Bronchial epithelial cell (primary cell): ENCODE data around the gene TRABD. TPM values are rescaled to one million over a fixed set of nuclear protein-coding genes. Genes with fewer than 3 reads are reported as not detected.

Experiments used
- DNase-seq: peaks from one replicate; pipeline ENCODE4 v3.0.0-alpha.2; 2010; ENCODE audit warnings: low read depth
- FAIRE-seq: peaks from 2 replicates; lab custom pipeline; 2011; peaks lifted over from hg19 to GRCh38; lab: Jason Lieb, UNC
- H3K27me3 ChIP-seq: 2 replicates; pipeline ENCODE4 v1.5.1; 2011; ENCODE audit warnings: low read length; ENCODE audit not compliant: control insufficient read depth, insufficient read depth
- H3K36me3 ChIP-seq: 2 replicates; pipeline ENCODE4 v1.5.1; 2011; ENCODE audit warnings: low read length; ENCODE audit not compliant: control insufficient read depth, insufficient read depth
- H3K4me3 ChIP-seq: 2 replicates; pipeline ENCODE4 v1.5.1; 2011; ENCODE audit warnings: mild to moderate bottlenecking, low read depth, low read length, control low read depth
- CTCF ChIP-seq: IDR thresholded peaks from 2 replicates; pipeline ENCODE4 v1.5.1; 2011; ENCODE audit warnings: mild to moderate bottlenecking, moderate library complexity, low read length, control low read depth, inconsistent platforms; ENCODE audit not compliant: insufficient read depth, severe bottlenecking
- total RNA-seq: library from RNA; depleted of rRNA; stranded (reverse); fragments of >200 nt; gene quantifications from 2 replicates; pipeline ENCODE4 v1.2.1, GENCODE V29; 2014

Gene TRABD
- total RNA-seq, 1 donor from 2014 or later: 43.7 TPM

GRCh38 chr22:50169181-50169759 lies 16.4 kb upstream of the TRABD start:
- peak overlapping the region; percentile 32 for H3K4me3 ChIP-seq
- no peaks in the 10 kb centered on the region for H3K36me3 ChIP-seq
- no peak for FAIRE-seq

GRCh38 chr22:50169774-50170341 lies 15.9 kb upstream of the TRABD start:
- DNase-seq (no peak), FAIRE-seq (no peak)
- peak overlapping the region; percentile 32 for H3K4me3 ChIP-seq
- H3K27me3 ChIP-seq: peaks cover 3% of the 10 kb centered on the region
- no peaks in the 10 kb centered on the region for H3K36me3 ChIP-seq
- no peak for TF ChIP-seq CTCF

More at GRCh38 chr22:50169181-50169759, 16.4 kb upstream of the TRABD start:
- DNase-seq: no peak
- peaks cover 3% of the 10 kb centered on the region for H3K27me3 ChIP-seq
- TF ChIP-seq CTCF: no peak

- peak within 1 kb of the TSS; percentile 32 for H3K4me3 ChIP-seq
- H3K36me3 ChIP-seq: no peaks in the 10 kb centered on the region
- TF ChIP-seq CTCF: no peak
- FAIRE-seq (no peak), DNase-seq (no peak)
- peaks cover 3% of the 10 kb centered on the region for H3K27me3 ChIP-seq
Observed at GRCh38 chr22:50170453-50171318, 15.0 kb upstream of the TRABD start, which contains the start of gene PANX2. TSS of gene PANX2 (plus strand) at chr22:50170731. CDS start at chr22:50170731, 0 bp downstream.

- no peaks in the 10 kb centered on the region for H3K36me3 ChIP-seq
- H3K4me3 ChIP-seq: peak overlapping the region; percentile 32
- FAIRE-seq (no peak), DNase-seq (no peak)
- peaks cover 3% of the 10 kb centered on the region for H3K27me3 ChIP-seq
- TF ChIP-seq CTCF: no peak
Observed at GRCh38 chr22:50171319-50171964, 14.3 kb upstream of the TRABD start.

GRCh38 chr22:50171965-50172421 lies 13.7 kb upstream of the TRABD start:
- Histone ChIP-seq H3K36me3 (no peaks in the 10 kb centered on the region), H3K4me3 (no peak overlapping the region), H3K27me3 (peaks cover 3% of the 10 kb centered on the region)
- no peak for DNase-seq
- TF ChIP-seq CTCF: no peak
- FAIRE-seq: no peak
